Measurements from ENCODE around the gene DLGAP1.

The DLGAP1 gene

GRCh38 chr18:4245456-4245855, 209.7 kb downstream of the DLGAP1 start:
- Histone ChIP-seq H3K27ac (ENCODE audit: low read depth, low read length) (no peak overlapping the region), H3K36me3 (ENCODE audit: insufficient read depth, low read length) (no peaks in the 10 kb centered on the region), H2AFZ (ENCODE audit: low read length, unreplicated experiment) (no peak overlapping the region), H3K4me3 (ENCODE audit: low read depth, low read length) (no peak overlapping the region), H3K27me3 (ENCODE audit: insufficient read depth, low read length) (no peaks in the 10 kb centered on the region), H3K79me2 (ENCODE audit: control insufficient read depth, insufficient read depth, low read length, unreplicated experiment) (no peaks in the 10 kb centered on the region), H3K4me1 (ENCODE audit: control insufficient read depth, insufficient read depth, low read length, unreplicated experiment) (no peaks in the 10 kb centered on the region)

- Histone ChIP-seq H3K4me1 (ENCODE audit: control insufficient read depth, insufficient read depth, low read length, unreplicated experiment) (no peaks in the 10 kb centered on the region), H3K4me3 (ENCODE audit: low read depth, low read length) (no peak overlapping the region), H2AFZ (ENCODE audit: low read length, unreplicated experiment) (no peak overlapping the region), H3K36me3 (ENCODE audit: insufficient read depth, low read length) (no peaks in the 10 kb centered on the region), H3K27ac (ENCODE audit: low read depth, low read length) (no peak overlapping the region), H3K79me2 (ENCODE audit: control insufficient read depth, insufficient read depth, low read length, unreplicated experiment) (no peaks in the 10 kb centered on the region), H3K27me3 (ENCODE audit: insufficient read depth, low read length) (no peaks in the 10 kb centered on the region)
These were observed 212.5 kb downstream of the DLGAP1 start for GRCh38 chr18:4242431-4243161.

- no peak overlapping the region for H2AFZ ChIP-seq (ENCODE audit: low read length, unreplicated experiment)
- H3K79me2 ChIP-seq (ENCODE audit: control insufficient read depth, insufficient read depth, low read length, unreplicated experiment) = no peaks in the 10 kb centered on the region
- H3K27ac ChIP-seq (ENCODE audit: low read depth, low read length) = no peak overlapping the region
- no peaks in the 10 kb centered on the region for H3K27me3 ChIP-seq (ENCODE audit: insufficient read depth, low read length)
- H3K4me1 ChIP-seq (ENCODE audit: control insufficient read depth, insufficient read depth, low read length, unreplicated experiment) = no peaks in the 10 kb centered on the region
- no peak overlapping the region for H3K4me3 ChIP-seq (ENCODE audit: low read depth, low read length)
- no peaks in the 10 kb centered on the region for H3K36me3 ChIP-seq (ENCODE audit: insufficient read depth, low read length)
These were observed 214.0 kb downstream of the DLGAP1 start for GRCh38 chr18:4241090-4241617.

DNA sequence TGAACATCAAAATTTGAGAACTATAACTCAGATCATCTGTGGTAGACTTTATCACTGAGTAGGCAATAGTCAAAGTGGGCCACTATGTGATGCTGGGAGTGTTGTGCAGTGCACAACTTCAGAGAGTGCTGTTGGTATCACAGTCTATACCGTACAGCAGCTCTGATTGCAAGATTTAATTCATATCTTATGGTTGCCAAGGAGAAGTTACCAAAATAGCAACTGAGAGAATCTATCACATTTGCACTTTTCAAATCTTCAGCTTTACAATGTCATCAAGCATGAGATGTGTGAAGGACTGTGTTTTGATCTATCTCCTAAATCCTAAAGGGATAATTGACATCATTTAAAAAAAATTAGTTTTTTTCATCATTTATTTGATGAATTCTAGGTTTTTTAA, 216.1 kb downstream of the DLGAP1 start:
- no peak overlapping the region for H3K27ac ChIP-seq (ENCODE audit: low read depth, low read length)
- H3K4me3 ChIP-seq (ENCODE audit: low read depth, low read length) = no peak overlapping the region
- no peaks in the 10 kb centered on the region for H3K79me2 ChIP-seq (ENCODE audit: control insufficient read depth, insufficient read depth, low read length, unreplicated experiment)
- H2AFZ ChIP-seq (ENCODE audit: low read length, unreplicated experiment) = no peak overlapping the region
- no peaks in the 10 kb centered on the region for H3K27me3 ChIP-seq (ENCODE audit: insufficient read depth, low read length)
- no peaks in the 10 kb centered on the region for H3K36me3 ChIP-seq (ENCODE audit: insufficient read depth, low read length)
- no peaks in the 10 kb centered on the region for H3K4me1 ChIP-seq (ENCODE audit: control insufficient read depth, insufficient read depth, low read length, unreplicated experiment)

GRCh38 chr18:4237664-4238041, 217.5 kb downstream of the DLGAP1 start:
- H3K79me2 ChIP-seq (ENCODE audit: control insufficient read depth, insufficient read depth, low read length, unreplicated experiment) = no peaks in the 10 kb centered on the region
- H3K27ac ChIP-seq (ENCODE audit: low read depth, low read length) = no peak overlapping the region
- no peaks in the 10 kb centered on the region for H3K36me3 ChIP-seq (ENCODE audit: insufficient read depth, low read length)
- H2AFZ ChIP-seq (ENCODE audit: low read length, unreplicated experiment) = no peak overlapping the region
- no peaks in the 10 kb centered on the region for H3K27me3 ChIP-seq (ENCODE audit: insufficient read depth, low read length)
- H3K4me1 ChIP-seq (ENCODE audit: control insufficient read depth, insufficient read depth, low read length, unreplicated experiment) = no peaks in the 10 kb centered on the region
- no peak overlapping the region for H3K4me3 ChIP-seq (ENCODE audit: low read depth, low read length)

GRCh38 chr18:4236940-4237663, 218.0 kb downstream of the DLGAP1 start:
- no peak overlapping the region for H3K27ac ChIP-seq (ENCODE audit: low read depth, low read length)
- H3K36me3 ChIP-seq (ENCODE audit: insufficient read depth, low read length) = no peaks in the 10 kb centered on the region
- no peaks in the 10 kb centered on the region for H3K79me2 ChIP-seq (ENCODE audit: control insufficient read depth, insufficient read depth, low read length, unreplicated experiment)
- no peak overlapping the region for H3K4me3 ChIP-seq (ENCODE audit: low read depth, low read length)
- no peaks in the 10 kb centered on the region for H3K4me1 ChIP-seq (ENCODE audit: control insufficient read depth, insufficient read depth, low read length, unreplicated experiment)
- no peak overlapping the region for H2AFZ ChIP-seq (ENCODE audit: low read length, unreplicated experiment)
- no peaks in the 10 kb centered on the region for H3K27me3 ChIP-seq (ENCODE audit: insufficient read depth, low read length)

DNA sequence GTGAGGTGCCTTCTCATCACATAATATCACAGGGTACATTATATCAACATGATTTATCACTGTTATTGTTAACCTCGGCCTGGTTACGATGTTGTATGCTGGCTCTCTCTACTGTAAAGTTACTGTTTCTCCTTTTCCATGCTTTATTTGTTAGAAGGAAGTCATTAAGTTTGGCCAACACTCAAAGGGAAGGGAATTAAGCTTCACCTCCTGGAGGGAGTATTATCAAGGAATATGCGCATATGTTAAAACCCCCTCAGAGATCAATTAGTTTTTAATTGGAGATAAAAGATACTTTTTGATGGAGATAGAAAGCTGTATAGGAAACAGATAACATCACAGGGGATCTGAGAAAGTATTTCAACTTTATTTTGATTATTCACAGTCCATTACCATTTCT, 221.6 kb downstream of the DLGAP1 start:
- Histone ChIP-seq H3K36me3 (ENCODE audit: insufficient read depth, low read length) (no peaks in the 10 kb centered on the region), H3K27ac (ENCODE audit: low read depth, low read length) (no peak overlapping the region), H2AFZ (ENCODE audit: low read length, unreplicated experiment) (no peak overlapping the region), H3K4me3 (ENCODE audit: low read depth, low read length) (no peak overlapping the region), H3K27me3 (ENCODE audit: insufficient read depth, low read length) (no peaks in the 10 kb centered on the region), H3K79me2 (ENCODE audit: control insufficient read depth, insufficient read depth, low read length, unreplicated experiment) (no peaks in the 10 kb centered on the region), H3K4me1 (ENCODE audit: control insufficient read depth, insufficient read depth, low read length, unreplicated experiment) (no peaks in the 10 kb centered on the region)

DNA sequence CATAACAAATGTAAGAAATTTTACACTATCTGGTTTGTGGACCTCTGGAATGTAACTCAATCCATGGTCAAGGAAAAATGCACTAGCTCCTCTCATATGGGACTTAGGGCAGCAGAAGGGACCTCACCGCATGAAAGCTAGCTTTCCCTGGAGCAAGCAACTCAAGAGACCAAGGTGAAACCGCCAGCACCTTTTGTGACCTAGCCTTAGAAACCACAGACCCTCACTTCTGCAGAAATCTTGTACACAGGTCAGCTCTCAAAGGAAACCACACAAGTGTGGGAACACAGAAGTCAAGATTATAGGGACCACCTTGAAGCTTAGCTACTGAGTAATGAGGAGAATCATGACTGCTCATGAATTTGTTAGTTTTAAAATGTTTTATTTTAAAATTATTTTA, 222.5 kb downstream of the DLGAP1 start:
- H2AFZ ChIP-seq (ENCODE audit: low read length, unreplicated experiment) = no peak overlapping the region
- H3K4me3 ChIP-seq (ENCODE audit: low read depth, low read length) = no peak overlapping the region
- no peaks in the 10 kb centered on the region for H3K27me3 ChIP-seq (ENCODE audit: insufficient read depth, low read length)
- no peaks in the 10 kb centered on the region for H3K36me3 ChIP-seq (ENCODE audit: insufficient read depth, low read length)
- no peaks in the 10 kb centered on the region for H3K4me1 ChIP-seq (ENCODE audit: control insufficient read depth, insufficient read depth, low read length, unreplicated experiment)
- no peak overlapping the region for H3K27ac ChIP-seq (ENCODE audit: low read depth, low read length)
- H3K79me2 ChIP-seq (ENCODE audit: control insufficient read depth, insufficient read depth, low read length, unreplicated experiment) = no peaks in the 10 kb centered on the region

DNA sequence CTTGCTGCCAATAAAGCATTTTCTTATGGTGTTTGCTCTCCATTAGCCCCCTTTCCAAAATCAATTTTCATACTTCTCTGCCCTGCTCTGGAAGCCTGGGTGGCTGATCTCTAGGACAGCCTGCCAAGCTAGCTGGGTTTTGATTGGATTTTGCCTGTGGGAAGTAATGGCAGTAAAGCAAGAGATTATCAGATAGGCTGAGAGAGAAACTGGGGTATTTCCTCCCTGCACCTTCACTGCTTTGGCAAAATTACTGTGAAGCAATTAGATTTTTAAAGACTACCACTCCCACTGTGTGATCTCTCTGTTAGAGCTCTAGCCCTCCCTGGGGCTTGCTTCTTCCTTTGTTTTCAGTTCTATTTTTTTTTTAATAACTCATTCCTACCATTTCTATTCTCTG, 223.8 kb downstream of the DLGAP1 start:
- Histone ChIP-seq H3K27me3 (ENCODE audit: insufficient read depth, low read length) (no peaks in the 10 kb centered on the region), H3K4me1 (ENCODE audit: control insufficient read depth, insufficient read depth, low read length, unreplicated experiment) (no peaks in the 10 kb centered on the region), H3K79me2 (ENCODE audit: control insufficient read depth, insufficient read depth, low read length, unreplicated experiment) (no peaks in the 10 kb centered on the region), H3K27ac (ENCODE audit: low read depth, low read length) (no peak overlapping the region), H3K4me3 (ENCODE audit: low read depth, low read length) (no peak overlapping the region), H2AFZ (ENCODE audit: low read length, unreplicated experiment) (no peak overlapping the region), H3K36me3 (ENCODE audit: insufficient read depth, low read length) (no peaks in the 10 kb centered on the region)

- H3K36me3 ChIP-seq (ENCODE audit: insufficient read depth, low read length) = no peaks in the 10 kb centered on the region
- no peak overlapping the region for H3K4me3 ChIP-seq (ENCODE audit: low read depth, low read length)
- H3K27me3 ChIP-seq (ENCODE audit: insufficient read depth, low read length) = no peaks in the 10 kb centered on the region
- no peak overlapping the region for H3K27ac ChIP-seq (ENCODE audit: low read depth, low read length)
- no peak overlapping the region for H2AFZ ChIP-seq (ENCODE audit: low read length, unreplicated experiment)
- H3K4me1 ChIP-seq (ENCODE audit: control insufficient read depth, insufficient read depth, low read length, unreplicated experiment) = no peaks in the 10 kb centered on the region
- no peaks in the 10 kb centered on the region for H3K79me2 ChIP-seq (ENCODE audit: control insufficient read depth, insufficient read depth, low read length, unreplicated experiment)
These were observed 224.5 kb downstream of the DLGAP1 start for GRCh38 chr18:4230450-4231168.
